Right atrium auricular region (tissue), 2 donors: ENCODE results near the gene MSX2. TPM values are rescaled to one million over a fixed set of nuclear protein-coding genes. Genes with fewer than 3 reads are reported as not detected.

ENCODE experiments used
- DNase-seq: peaks from one replicate; pipeline ENCODE4 v3.0.0-alpha.2; 2019; ENCODE audit warnings: low spot score
- H3K27ac ChIP-seq, 2 donors: fragments of 200-600 bp; sonication (generic); 1 replicate in 1 of 2; 2 replicates in 1 of 2; pipeline ENCODE4 v1.5.1; 2016 to 2019
- H3K27me3 ChIP-seq, 2 donors: fragments of 200-600 bp; sonication (generic); one replicate each; pipeline versions ENCODE4 v1.5.1 to v1.6.0; 2017 to 2019
- H3K36me3 ChIP-seq: fragments of 200-600 bp; sonication (generic); one replicate; pipeline ENCODE4 v1.5.1; 2016
- H3K4me1 ChIP-seq, 2 donors: fragments of 200-600 bp; sonication (generic); one replicate each; pipeline versions ENCODE4 v1.5.1 to v1.6.0; 2017 to 2019
- H3K4me3 ChIP-seq, 2 donors: fragments of 200-600 bp; sonication (generic); 1 replicate in 1 of 2; 2 replicates in 1 of 2; pipeline ENCODE4 v1.5.1; 2017 to 2019; ENCODE audit warnings: mild to moderate bottlenecking in 1 of 2, moderate library complexity in 1 of 2
- H3K9me3 ChIP-seq, 2 donors: fragments of 200-600 bp; sonication (generic); one replicate each; pipeline ENCODE4 v1.5.1; 2019
- CTCF ChIP-seq, 2 donors: fragments of 200-600 bp; sonication (generic); IDR thresholded peaks; one replicate each; pipeline ENCODE4 v1.5.1; 2019; ENCODE audit warnings: antibody characterized with exemption in 2 of 2
- total RNA-seq, 2 donors: library from RNA; depleted of rRNA; stranded (reverse); fragments of >200 nt; gene quantifications; one replicate each; pipeline ENCODE4 v1.1.0, GENCODE V29; 2016

Gene MSX2
- total RNA-seq, 2 donors from 2014 or later, result 2.6 to 3.4 TPM

GRCh38 chr5:174707671-174708070, 16.7 kb upstream of the MSX2 start:
- TF ChIP-seq CTCF (IDR thresholded peaks at IDR 0.05), result no peak
- Histone ChIP-seq H3K27me3 (no peaks in the 10 kb centered on the region), H3K36me3 (no peaks in the 10 kb centered on the region), H3K4me3 (no peak overlapping the region), H3K27ac (no peak overlapping the region), H3K9me3 (no peaks in the 10 kb centered on the region), H3K4me1 (no peaks in the 10 kb centered on the region)
- DNase-seq, result no peak

- Histone ChIP-seq H3K27ac (no peak overlapping the region), H3K9me3 (no peaks in the 10 kb centered on the region), H3K36me3 (no peaks in the 10 kb centered on the region), H3K4me1 (no peaks in the 10 kb centered on the region), H3K27me3 (no peaks in the 10 kb centered on the region), H3K4me3 (no peak overlapping the region)
- TF ChIP-seq CTCF (IDR thresholded peaks at IDR 0.05), result no peak
- DNase-seq, result no peak
Measured at GRCh38 chr5:174708476-174709207, 15.7 kb upstream of the MSX2 start.

- DNase-seq, result no peak
- H3K27ac ChIP-seq, result no peak overlapping the region
- no peak for TF ChIP-seq CTCF (IDR thresholded peaks at IDR 0.05)
- H3K27me3 ChIP-seq, result peaks cover 7 to 10% of the 10 kb centered on the region in 2 donors
- no peaks in the 10 kb centered on the region for H3K9me3 ChIP-seq
- no peak overlapping the region for H3K4me3 ChIP-seq
- no peaks in the 10 kb centered on the region for H3K4me1 ChIP-seq
- no peaks in the 10 kb centered on the region for H3K36me3 ChIP-seq
Measured at GRCh38 chr5:174714751-174715150, 9.6 kb upstream of the MSX2 start.

GRCh38 chr5:174715804-174716203, 8.6 kb upstream of the MSX2 start:
- no peaks in the 10 kb centered on the region for H3K36me3 ChIP-seq
- no peak overlapping the region for H3K27ac ChIP-seq

GRCh38 chr5:174717826-174718455, 6.4 kb upstream of the MSX2 start:
- Histone ChIP-seq H3K9me3 (no peaks in the 10 kb centered on the region), H3K36me3 (no peaks in the 10 kb centered on the region), H3K27ac (no peak overlapping the region), H3K4me1 (peaks cover 0 to 8% of the 10 kb centered on the region in 2 donors), H3K27me3 (peaks cover 20 to 32% of the 10 kb centered on the region in 2 donors), H3K4me3 (no peak overlapping the region)
- no peak for DNase-seq
- TF ChIP-seq CTCF (IDR thresholded peaks at IDR 0.05), result no peak

More at GRCh38 chr5:174715804-174716203, 8.6 kb upstream of the MSX2 start:
- peaks cover 0 to 5% of the 10 kb centered on the region in 2 donors for H3K4me1 ChIP-seq
- no peak overlapping the region for H3K4me3 ChIP-seq
- peaks cover 17 to 18% of the 10 kb centered on the region in 2 donors for H3K27me3 ChIP-seq
- no peak for DNase-seq
- no peak for TF ChIP-seq CTCF (IDR thresholded peaks at IDR 0.05)
- no peaks in the 10 kb centered on the region for H3K9me3 ChIP-seq
